ENCODE data around the gene POM121L2.

Gene POM121L2

GRCh38 chr6:27321370-27321769 lies 9.3 kb upstream of the POM121L2 start:
- Histone ChIP-seq H3K9me3 (ENCODE audit: control insufficient read depth in 1 of 2, low read length in 2 of 2) (no peaks in the 10 kb centered on the region), H3K9ac (ENCODE audit: low read depth in 1 of 2, low read length in 2 of 2) (no peak overlapping the region), H3K4me3 (ENCODE audit: low read depth in 1 of 2, low read length in 2 of 2) (no peak overlapping the region), H3K27me3 (ENCODE audit: control insufficient read depth in 1 of 2, insufficient read depth in 2 of 2, low read length in 2 of 2) (peaks cover 0 to 15% of the 10 kb centered on the region in 2 donors), H3K4me1 (ENCODE audit: control insufficient read depth in 1 of 2, insufficient read depth in 2 of 2, low read length in 2 of 2) (no peaks in the 10 kb centered on the region), H3K27ac (ENCODE audit: low read depth, low read length) (no peak overlapping the region), H3K36me3 (ENCODE audit: control insufficient read depth in 1 of 2, insufficient read depth in 2 of 2, low read length in 2 of 2) (no peaks in the 10 kb centered on the region)

- H3K4me3 ChIP-seq (ENCODE audit: low read depth in 1 of 2, low read length in 2 of 2) = no peak overlapping the region
- no peaks in the 10 kb centered on the region for H3K4me1 ChIP-seq (ENCODE audit: control insufficient read depth in 1 of 2, insufficient read depth in 2 of 2, low read length in 2 of 2)
- H3K27ac ChIP-seq (ENCODE audit: low read depth, low read length) = no peak overlapping the region
- no peaks in the 10 kb centered on the region for H3K36me3 ChIP-seq (ENCODE audit: control insufficient read depth in 1 of 2, insufficient read depth in 2 of 2, low read length in 2 of 2)
- no peaks in the 10 kb centered on the region for H3K9me3 ChIP-seq (ENCODE audit: control insufficient read depth in 1 of 2, low read length in 2 of 2)
- no peak overlapping the region for H3K9ac ChIP-seq (ENCODE audit: low read depth in 1 of 2, low read length in 2 of 2)
- peaks cover 0 to 6% of the 10 kb centered on the region in 2 donors for H3K27me3 ChIP-seq (ENCODE audit: control insufficient read depth in 1 of 2, insufficient read depth in 2 of 2, low read length in 2 of 2)
These were observed 6.9 kb upstream of the POM121L2 start for GRCh38 chr6:27318973-27319372.

- Histone ChIP-seq H3K27me3 (ENCODE audit: control insufficient read depth in 1 of 2, insufficient read depth in 2 of 2, low read length in 2 of 2) (peaks cover 34 to 46% of the 10 kb centered on the region in 2 donors), H3K27ac (ENCODE audit: low read depth, low read length) (no peak overlapping the region), H3K9me3 (ENCODE audit: control insufficient read depth in 1 of 2, low read length in 2 of 2) (no peaks in the 10 kb centered on the region), H3K36me3 (ENCODE audit: control insufficient read depth in 1 of 2, insufficient read depth in 2 of 2, low read length in 2 of 2) (no peaks in the 10 kb centered on the region), H3K9ac (ENCODE audit: low read depth in 1 of 2, low read length in 2 of 2) (no peak overlapping the region), H3K4me3 (ENCODE audit: low read depth in 1 of 2, low read length in 2 of 2) (no peak overlapping the region), H3K4me1 (ENCODE audit: control insufficient read depth in 1 of 2, insufficient read depth in 2 of 2, low read length in 2 of 2) (peaks cover 4 to 5% of the 10 kb centered on the region in 2 donors)
These were observed 2.0 kb upstream of the POM121L2 start for GRCh38 chr6:27314046-27314445.

GRCh38 chr6:27312950-27313271 lies 838 bp upstream of the POM121L2 start:
- Histone ChIP-seq H3K36me3 (ENCODE audit: control insufficient read depth in 1 of 2, insufficient read depth in 2 of 2, low read length in 2 of 2) (no peaks in the 10 kb centered on the region), H3K9ac (ENCODE audit: low read depth in 1 of 2, low read length in 2 of 2) (peak overlapping the region in 1 of 2 donors; percentile 20), H3K27ac (ENCODE audit: low read depth, low read length) (no peak overlapping the region), H3K4me3 (ENCODE audit: low read depth in 1 of 2, low read length in 2 of 2) (peak overlapping the region; percentile 74), H3K9me3 (ENCODE audit: control insufficient read depth in 1 of 2, low read length in 2 of 2) (no peaks in the 10 kb centered on the region), H3K27me3 (ENCODE audit: control insufficient read depth in 1 of 2, insufficient read depth in 2 of 2, low read length in 2 of 2) (peaks cover 36 to 52% of the 10 kb centered on the region in 2 donors), H3K4me1 (ENCODE audit: control insufficient read depth in 1 of 2, insufficient read depth in 2 of 2, low read length in 2 of 2) (peaks cover 4 to 5% of the 10 kb centered on the region in 2 donors)

- H3K9ac ChIP-seq (ENCODE audit: low read depth in 1 of 2, low read length in 2 of 2) = peak overlapping the region in 1 of 2 donors; percentile 20
- H3K4me3 ChIP-seq (ENCODE audit: low read depth in 1 of 2, low read length in 2 of 2) = peak overlapping the region; percentile 74
- peaks cover 4 to 5% of the 10 kb centered on the region in 2 donors for H3K4me1 ChIP-seq (ENCODE audit: control insufficient read depth in 1 of 2, insufficient read depth in 2 of 2, low read length in 2 of 2)
- H3K27ac ChIP-seq (ENCODE audit: low read depth, low read length) = no peak overlapping the region
- peaks cover 39 to 50% of the 10 kb centered on the region in 2 donors for H3K27me3 ChIP-seq (ENCODE audit: control insufficient read depth in 1 of 2, insufficient read depth in 2 of 2, low read length in 2 of 2)
- H3K9me3 ChIP-seq (ENCODE audit: control insufficient read depth in 1 of 2, low read length in 2 of 2) = no peaks in the 10 kb centered on the region
- no peaks in the 10 kb centered on the region for H3K36me3 ChIP-seq (ENCODE audit: control insufficient read depth in 1 of 2, insufficient read depth in 2 of 2, low read length in 2 of 2)
These were observed 297 bp downstream of the POM121L2 start for GRCh38 chr6:27311806-27312145.

GRCh38 chr6:27303613-27304272 lies 8.3 kb downstream of the POM121L2 start:
- H3K4me3 ChIP-seq (ENCODE audit: low read depth in 1 of 2, low read length in 2 of 2) = no peak overlapping the region
- no peak overlapping the region for H3K27ac ChIP-seq (ENCODE audit: low read depth, low read length)
- no peaks in the 10 kb centered on the region for H3K9me3 ChIP-seq (ENCODE audit: control insufficient read depth in 1 of 2, low read length in 2 of 2)
- H3K9ac ChIP-seq (ENCODE audit: low read depth in 1 of 2, low read length in 2 of 2) = no peak overlapping the region
- no peaks in the 10 kb centered on the region for H3K4me1 ChIP-seq (ENCODE audit: control insufficient read depth in 1 of 2, insufficient read depth in 2 of 2, low read length in 2 of 2)
- H3K36me3 ChIP-seq (ENCODE audit: control insufficient read depth in 1 of 2, insufficient read depth in 2 of 2, low read length in 2 of 2) = no peaks in the 10 kb centered on the region
- peaks cover 12 to 30% of the 10 kb centered on the region in 2 donors for H3K27me3 ChIP-seq (ENCODE audit: control insufficient read depth in 1 of 2, insufficient read depth in 2 of 2, low read length in 2 of 2)

- H3K9ac ChIP-seq (ENCODE audit: low read depth in 1 of 2, low read length in 2 of 2) = no peak overlapping the region
- no peak overlapping the region for H3K4me3 ChIP-seq (ENCODE audit: low read depth in 1 of 2, low read length in 2 of 2)
- H3K27ac ChIP-seq (ENCODE audit: low read depth, low read length) = no peak overlapping the region
- peaks cover 44 to 61% of the 10 kb centered on the region in 2 donors for H3K27me3 ChIP-seq (ENCODE audit: control insufficient read depth in 1 of 2, insufficient read depth in 2 of 2, low read length in 2 of 2)
- H3K36me3 ChIP-seq (ENCODE audit: control insufficient read depth in 1 of 2, insufficient read depth in 2 of 2, low read length in 2 of 2) = no peaks in the 10 kb centered on the region
- no peaks in the 10 kb centered on the region for H3K9me3 ChIP-seq (ENCODE audit: control insufficient read depth in 1 of 2, low read length in 2 of 2)
- no peaks in the 10 kb centered on the region for H3K4me1 ChIP-seq (ENCODE audit: control insufficient read depth in 1 of 2, insufficient read depth in 2 of 2, low read length in 2 of 2)
These were observed 14.0 kb downstream of the POM121L2 start for GRCh38 chr6:27297857-27298730.

- Histone ChIP-seq H3K4me1 (ENCODE audit: control insufficient read depth in 1 of 2, insufficient read depth in 2 of 2, low read length in 2 of 2) (no peaks in the 10 kb centered on the region), H3K36me3 (ENCODE audit: control insufficient read depth in 1 of 2, insufficient read depth in 2 of 2, low read length in 2 of 2) (no peaks in the 10 kb centered on the region), H3K9ac (ENCODE audit: low read depth in 1 of 2, low read length in 2 of 2) (no peak overlapping the region), H3K4me3 (ENCODE audit: low read depth in 1 of 2, low read length in 2 of 2) (no peak overlapping the region), H3K9me3 (ENCODE audit: control insufficient read depth in 1 of 2, low read length in 2 of 2) (no peaks in the 10 kb centered on the region), H3K27ac (ENCODE audit: low read depth, low read length) (no peak overlapping the region), H3K27me3 (ENCODE audit: control insufficient read depth in 1 of 2, insufficient read depth in 2 of 2, low read length in 2 of 2) (peaks cover 43 to 56% of the 10 kb centered on the region in 2 donors)
These were observed 14.6 kb downstream of the POM121L2 start for GRCh38 chr6:27297484-27297856.

GRCh38 chr6:27296106-27296783 lies 15.8 kb downstream of the POM121L2 start:
- H3K4me3 ChIP-seq (ENCODE audit: low read depth in 1 of 2, low read length in 2 of 2) = peak overlapping the region; percentile 22 to 34
- no peak overlapping the region for H3K27ac ChIP-seq (ENCODE audit: low read depth, low read length)
- H3K27me3 ChIP-seq (ENCODE audit: control insufficient read depth in 1 of 2, insufficient read depth in 2 of 2, low read length in 2 of 2) = peaks cover 43 to 67% of the 10 kb centered on the region in 2 donors
- no peaks in the 10 kb centered on the region for H3K4me1 ChIP-seq (ENCODE audit: control insufficient read depth in 1 of 2, insufficient read depth in 2 of 2, low read length in 2 of 2)
- no peaks in the 10 kb centered on the region for H3K9me3 ChIP-seq (ENCODE audit: control insufficient read depth in 1 of 2, low read length in 2 of 2)
- no peaks in the 10 kb centered on the region for H3K36me3 ChIP-seq (ENCODE audit: control insufficient read depth in 1 of 2, insufficient read depth in 2 of 2, low read length in 2 of 2)
- H3K9ac ChIP-seq (ENCODE audit: low read depth in 1 of 2, low read length in 2 of 2) = no peak overlapping the region

All from duodenal mucosa (tissue), 2 donors.